AG09319 (cell line): ENCODE measurements around the gene LCN10.
"Not testable (repeated sequence)": the region's sequence is repeated elsewhere in the genome, so short reads cannot be mapped to it uniquely, and the experiment has no call there.

ENCODE experiments used
- DNase-seq: peaks from one replicate; pipeline ENCODE4 v3.0.0-alpha.2; 2010; ENCODE audit warnings: low read depth; ENCODE audit errors: extremely low read depth
- CTCF ChIP-seq: IDR thresholded peaks from 2 replicates; pipeline ENCODE4 v1.5.1; 2011; ENCODE audit warnings: low read depth, mild to moderate bottlenecking, inconsistent platforms, low read length, moderate library complexity

Gene LCN10

GRCh38 chr9:136705564-136705963, 37.2 kb downstream of the LCN10 start:
- no peak for DNase-seq
- no peak for TF ChIP-seq CTCF

GRCh38 chr9:136704741-136705140, 38.0 kb downstream of the LCN10 start:
- DNase-seq, result not testable (repeated sequence)

DNA sequence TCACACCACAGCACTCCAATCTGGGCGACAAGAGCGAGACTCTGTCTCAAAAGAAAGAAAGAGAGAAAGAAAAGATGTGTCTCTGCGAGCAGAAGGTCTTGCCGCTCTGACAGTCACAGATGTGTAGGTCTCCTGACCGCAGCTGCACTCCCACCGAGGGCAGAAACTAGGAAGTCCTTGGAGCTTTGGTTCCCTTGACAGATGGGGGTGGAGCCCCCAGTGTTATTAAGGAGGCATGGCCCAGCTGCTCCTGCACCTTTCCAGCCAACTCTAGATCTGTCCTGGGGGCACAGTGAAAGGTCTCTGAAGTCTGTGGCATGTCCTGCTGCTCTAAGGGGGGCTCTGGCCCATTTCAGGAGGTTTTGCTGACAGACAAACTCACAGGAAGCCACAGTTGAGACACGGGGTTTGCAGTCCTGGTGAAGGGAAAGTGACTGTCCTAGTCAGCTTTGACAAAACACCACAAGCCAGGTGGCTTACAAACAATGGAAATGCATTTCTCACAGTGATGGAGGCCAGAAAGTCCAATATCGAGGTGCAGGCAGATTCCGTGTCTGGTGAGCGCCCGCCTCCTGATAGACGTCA, 39.4 kb downstream of the LCN10 start:
- no peak for DNase-seq
- TF ChIP-seq CTCF, result no peak

DNA sequence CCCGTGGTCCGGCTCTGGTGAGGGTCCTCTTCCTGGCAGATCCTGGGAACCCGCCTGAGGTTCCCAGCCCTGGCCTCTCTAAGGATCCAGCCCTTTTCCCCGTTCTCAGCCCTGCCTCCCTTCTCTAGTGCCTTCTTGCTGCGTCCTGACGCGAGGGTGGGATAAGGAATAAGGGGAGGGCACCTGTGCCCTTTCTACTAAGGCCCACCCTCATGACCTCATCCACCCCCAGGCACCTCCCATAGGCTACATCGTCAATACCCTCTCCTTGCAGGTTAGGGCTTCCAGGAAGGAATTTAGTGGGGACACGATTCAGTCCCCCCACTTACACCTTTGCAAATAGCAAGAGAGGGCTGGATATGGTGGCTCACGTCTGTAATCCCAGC, 41.1 kb downstream of the LCN10 start:
- no peak for DNase-seq
- no peak for TF ChIP-seq CTCF

- no peak for TF ChIP-seq CTCF
- DNase-seq, result no peak
These were observed 41.6 kb downstream of the LCN10 start for GRCh38 chr9:136700959-136701667.

GRCh38 chr9:136700304-136700703, 42.4 kb downstream of the LCN10 start:
- TF ChIP-seq CTCF, result no peak
- DNase-seq, result no peak

- no peak for DNase-seq
- no peak for TF ChIP-seq CTCF
These were observed 44.0 kb downstream of the LCN10 start for GRCh38 chr9:136698635-136699246.
